GM21576 (cell line): ENCODE measurements around the gene INPP4A.

Experiments used
- ATAC-seq: cut with Tn5 transposase; IDR thresholded peaks from one replicate; pipeline ENCODE4 v1.9.1; 2021; ENCODE audit warnings: mild to moderate bottlenecking, moderate library complexity; ENCODE audit not compliant: unreplicated experiment

INPP4A gene

GRCh38 chr2:98459496-98460175, 15.0 kb downstream of the INPP4A start:
- no peak for ATAC-seq

GRCh38 chr2:98460573-98461497, 16.2 kb downstream of the INPP4A start:
- peak; percentile 59 for ATAC-seq

GRCh38 chr2:98461498-98462049, 16.9 kb downstream of the INPP4A start:
- ATAC-seq, result no peak

- no peak for ATAC-seq
Measured at GRCh38 chr2:98463081-98463481, 18.4 kb downstream of the INPP4A start.

- ATAC-seq, result no peak
Measured at GRCh38 chr2:98463551-98463971, 18.9 kb downstream of the INPP4A start.

GRCh38 chr2:98463988-98464771, 19.5 kb downstream of the INPP4A start:
- no peak for ATAC-seq

GRCh38 chr2:98464772-98465310, 20.2 kb downstream of the INPP4A start:
- peak; percentile 34 for ATAC-seq

- peak; percentile 33 for ATAC-seq
Measured at GRCh38 chr2:98465456-98466226, 21.0 kb downstream of the INPP4A start.

GRCh38 chr2:98467082-98467536, 22.5 kb downstream of the INPP4A start:
- no peak for ATAC-seq

- ATAC-seq, result no peak
Measured at GRCh38 chr2:98467652-98468051, 23.0 kb downstream of the INPP4A start.

- ATAC-seq, result no peak
Measured at GRCh38 chr2:98468621-98469236, 24.1 kb downstream of the INPP4A start.

GRCh38 chr2:98469862-98470544, 25.3 kb downstream of the INPP4A start:
- no peak for ATAC-seq

GRCh38 chr2:98470851-98471255, 26.2 kb downstream of the INPP4A start:
- ATAC-seq, result no peak

GRCh38 chr2:98471402-98472131, 26.9 kb downstream of the INPP4A start:
- ATAC-seq, result no peak

GRCh38 chr2:98472132-98472650, 27.5 kb downstream of the INPP4A start:
- ATAC-seq, result no peak

- ATAC-seq, result no peak
Measured at GRCh38 chr2:98472961-98473746, 28.5 kb downstream of the INPP4A start.
